T-helper 22 cell (primary cell): Measurements from ENCODE around the gene MINDY4.

Source experiments
- DNase-seq: peaks from one replicate; pipeline ENCODE4 v3.0.0-alpha.2; 2020; ENCODE audit warnings: low read depth

Gene MINDY4

DNA sequence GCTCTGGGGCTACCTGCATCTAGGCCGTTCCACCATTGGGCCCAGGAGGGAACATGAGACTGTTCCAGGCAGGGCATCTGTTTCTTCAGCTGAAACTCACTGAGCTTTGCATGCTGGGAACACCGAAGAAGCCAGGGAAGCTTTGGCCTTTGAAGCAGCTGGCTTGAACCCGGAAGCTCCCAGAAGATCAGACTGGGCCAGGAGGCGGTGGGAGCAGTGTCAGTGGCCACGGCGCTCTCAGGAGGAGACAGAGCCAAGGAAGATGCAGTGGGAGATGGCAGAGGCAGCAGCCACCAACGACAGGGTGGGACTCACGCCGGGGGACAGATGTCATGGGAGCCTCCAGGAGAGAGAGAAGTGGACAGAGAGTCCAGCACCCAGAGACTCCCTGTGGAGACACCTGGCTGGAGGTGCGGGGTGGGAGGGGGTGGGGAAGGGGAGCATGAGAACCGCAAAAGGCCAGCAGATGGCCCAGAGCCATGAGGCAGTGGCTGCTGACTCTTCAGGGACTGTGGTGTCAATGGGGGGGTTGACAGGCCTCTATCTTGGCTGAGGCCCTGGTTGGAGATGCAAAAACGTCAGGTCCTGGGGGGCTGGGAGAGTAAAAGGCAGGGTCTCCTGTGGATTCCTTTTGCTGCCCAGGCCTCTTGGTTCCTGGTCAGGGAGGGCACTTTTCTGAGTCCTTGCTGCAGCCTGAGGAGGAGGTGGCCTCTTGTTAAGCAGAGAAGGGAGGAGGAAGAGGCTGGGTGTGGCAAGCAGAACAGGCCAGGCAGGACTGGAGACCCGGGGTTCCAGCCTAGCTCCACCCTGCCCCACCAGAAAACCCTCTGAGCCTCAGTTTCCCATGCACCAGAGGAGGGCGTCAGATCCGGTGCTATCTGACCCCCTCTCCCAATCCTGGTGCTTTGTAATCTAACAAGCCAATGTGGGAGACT is 134.1 kb downstream of the MINDY4 start:
- no peak for DNase-seq

DNA sequence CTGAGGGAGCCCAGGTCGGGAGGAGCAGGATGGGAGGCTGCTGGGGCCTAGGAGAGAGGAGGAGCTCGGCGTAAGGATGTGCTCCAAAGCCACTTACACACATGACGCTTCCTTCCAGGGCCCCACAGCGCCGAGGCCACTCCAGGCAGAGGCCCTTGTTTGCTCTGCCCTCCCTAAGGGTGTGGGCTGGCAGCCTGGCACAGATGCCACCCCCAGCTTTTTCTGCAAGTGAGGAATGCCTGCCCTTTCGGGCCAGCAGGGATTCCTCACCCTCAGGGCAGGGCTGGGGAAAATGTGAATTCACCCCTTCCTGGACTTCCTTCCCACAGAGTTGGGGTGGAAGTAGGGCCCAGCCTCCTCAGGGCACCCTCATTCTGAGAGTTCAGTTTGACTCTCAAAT is 134.8 kb downstream of the MINDY4 start:
- no peak for DNase-seq

DNA sequence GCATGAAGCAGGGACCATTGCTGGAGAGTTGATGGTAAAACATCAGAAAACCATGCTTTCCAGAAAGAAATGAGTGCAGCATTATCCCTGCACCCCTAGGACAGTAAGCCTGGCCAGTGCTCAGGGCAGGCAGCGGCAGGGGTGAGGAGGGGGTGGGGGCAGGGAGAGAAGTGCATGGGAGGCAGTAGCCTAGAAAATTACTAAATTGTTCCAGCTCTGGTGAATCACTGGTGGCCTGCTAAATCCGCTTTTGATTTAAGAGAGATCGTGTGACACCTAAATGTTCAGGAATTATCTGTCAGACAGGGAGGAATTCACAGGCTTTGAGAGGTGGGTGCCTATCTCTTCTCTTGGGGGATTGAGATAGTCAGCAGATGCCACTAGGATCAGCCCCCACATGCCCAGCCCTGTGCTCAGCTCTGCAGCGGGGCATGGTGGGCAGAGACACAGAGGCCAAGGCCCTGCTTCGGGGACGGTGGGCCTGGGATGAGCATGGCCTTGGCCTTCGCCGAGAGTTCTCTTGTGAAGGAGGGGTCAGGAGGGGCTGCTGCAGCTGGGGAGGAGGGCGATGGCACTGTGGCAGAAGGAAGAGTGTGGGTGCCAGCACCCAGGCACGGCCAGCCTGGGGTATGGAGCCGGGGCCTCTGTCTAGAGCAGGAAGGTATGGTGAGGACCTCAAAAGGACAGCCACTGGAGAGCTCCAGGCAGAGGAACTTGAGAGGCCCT is 135.5 kb downstream of the MINDY4 start:
- DNase-seq, result no peak

DNA sequence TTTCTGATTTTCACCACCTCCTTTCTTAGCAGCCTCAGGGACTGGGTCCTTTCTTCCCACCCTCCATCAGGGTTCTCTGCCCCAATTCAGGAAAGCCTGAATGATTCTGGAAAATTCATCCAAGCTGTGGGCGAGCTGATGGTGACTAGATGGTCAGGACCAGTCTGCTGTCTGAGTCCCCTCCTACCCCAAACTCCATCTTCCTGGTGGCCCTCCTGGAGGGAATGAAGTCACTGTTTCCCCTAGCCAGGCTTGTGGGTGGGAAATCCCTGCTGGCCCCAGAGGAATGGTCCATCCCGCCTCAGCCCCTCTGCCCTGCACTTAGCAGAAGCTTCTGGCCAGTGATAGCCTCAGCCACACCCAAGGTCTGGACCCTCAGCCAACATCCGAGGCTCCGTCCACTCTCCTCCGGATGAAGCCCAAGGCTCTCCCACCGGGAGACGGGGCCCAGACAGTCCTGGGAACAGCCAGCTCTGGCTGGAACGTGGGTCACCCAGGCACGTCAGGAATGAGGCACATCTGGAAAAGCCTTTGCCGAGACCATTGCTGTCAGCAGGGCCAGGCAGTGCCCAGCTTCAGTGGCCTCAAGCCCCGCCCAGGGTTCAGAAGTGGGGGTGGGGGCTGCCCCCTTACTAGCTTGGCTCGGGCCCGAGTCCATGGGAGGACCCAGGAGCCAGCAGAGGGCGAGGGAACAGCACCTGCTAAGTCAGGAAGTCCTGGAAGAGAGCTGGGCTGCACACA is 136.5 kb downstream of the MINDY4 start:
- DNase-seq, result no peak

DNA sequence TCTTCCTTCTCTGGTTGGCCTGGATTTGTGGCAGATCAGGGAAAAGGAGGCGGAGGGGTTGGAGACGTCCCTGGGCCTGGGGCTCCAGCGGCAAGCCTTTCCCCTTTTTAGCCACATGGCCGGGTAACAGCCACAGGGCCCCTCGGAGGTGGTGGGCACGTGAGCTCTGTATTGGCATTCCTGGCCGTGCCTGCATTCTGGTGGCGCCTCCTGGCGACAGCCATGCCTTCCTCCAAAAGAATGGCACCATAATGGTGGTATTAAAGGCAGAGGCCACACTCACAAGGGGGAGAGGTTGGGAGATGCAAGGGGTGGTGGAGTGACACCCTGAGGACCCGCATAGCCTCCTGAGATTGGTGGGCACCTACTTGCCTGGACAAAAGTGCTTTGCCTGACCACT is 137.5 kb downstream of the MINDY4 start:
- no peak for DNase-seq

DNA sequence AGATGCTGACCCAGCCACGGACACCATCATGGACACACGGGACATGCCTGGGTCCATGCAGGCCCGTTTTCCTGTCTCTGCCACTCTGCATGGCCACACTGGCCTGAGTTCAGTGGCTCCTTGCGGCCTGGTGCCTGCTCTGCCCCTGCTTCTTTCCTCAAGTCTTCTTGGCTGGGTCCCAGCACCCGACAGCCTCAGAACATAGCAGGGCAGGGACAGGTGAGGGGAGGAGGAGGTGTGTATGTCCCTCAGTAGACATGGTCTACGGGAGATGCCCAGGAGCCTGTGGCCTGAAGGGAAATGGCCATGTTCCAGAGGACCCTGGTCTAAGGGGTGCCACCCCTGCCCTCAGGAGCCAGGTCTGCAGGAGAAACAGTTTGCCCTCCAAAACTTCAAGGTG is 138.2 kb downstream of the MINDY4 start:
- no peak for DNase-seq

DNA sequence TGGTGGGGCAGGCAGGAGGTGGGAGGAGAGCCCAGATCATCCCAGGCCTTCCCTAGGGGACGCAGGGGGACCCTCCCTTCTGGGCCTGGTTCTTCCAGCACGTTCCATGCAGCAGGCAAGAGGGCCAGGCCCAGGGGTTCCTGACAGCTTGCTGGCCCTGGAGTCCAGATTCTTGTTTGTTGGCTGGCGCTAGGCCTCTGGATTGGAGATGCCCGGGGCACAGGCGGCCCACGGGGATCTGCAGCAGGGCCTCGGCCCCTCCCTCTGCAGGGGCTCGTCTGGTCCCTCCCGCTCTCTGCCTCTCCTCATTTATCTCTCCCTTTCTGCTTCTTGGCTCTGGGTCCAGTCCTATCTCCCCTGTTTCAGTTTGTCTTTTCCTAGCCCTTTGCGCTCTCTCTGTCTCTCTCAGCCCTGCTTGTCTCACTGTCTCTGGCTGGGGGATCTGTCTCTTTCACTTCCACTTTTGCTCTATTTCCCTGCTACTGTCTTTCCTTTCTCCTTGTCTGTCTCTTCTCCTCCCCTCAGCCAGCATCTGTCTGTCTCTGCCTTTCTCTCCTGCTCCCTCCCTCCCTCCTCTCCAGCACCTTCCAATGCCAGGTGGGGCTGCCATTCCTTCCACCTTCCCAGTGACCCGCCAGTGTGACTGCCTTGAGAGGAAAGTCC is 139.3 kb downstream of the MINDY4 start:
- no peak for DNase-seq

DNA sequence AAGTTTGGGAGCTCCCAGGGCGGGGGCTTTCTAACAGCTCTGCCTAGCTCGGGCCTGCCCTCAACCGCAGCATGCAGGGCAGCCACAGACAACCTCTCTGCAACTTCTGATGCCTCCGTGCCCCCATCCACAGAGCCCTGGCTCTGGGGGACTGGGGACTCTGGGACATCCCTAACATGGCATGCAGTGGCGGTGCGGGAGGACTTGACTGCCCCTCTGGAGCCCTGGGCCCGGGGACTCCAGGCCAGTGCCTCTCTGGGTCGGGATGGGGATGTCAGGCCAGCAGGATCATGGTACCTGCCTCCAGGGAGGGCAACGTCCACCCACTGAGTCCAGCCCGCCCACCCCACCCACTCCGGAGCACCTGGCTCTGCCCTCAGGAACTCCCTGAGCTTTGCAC is 139.9 kb downstream of the MINDY4 start:
- no peak for DNase-seq

DNA sequence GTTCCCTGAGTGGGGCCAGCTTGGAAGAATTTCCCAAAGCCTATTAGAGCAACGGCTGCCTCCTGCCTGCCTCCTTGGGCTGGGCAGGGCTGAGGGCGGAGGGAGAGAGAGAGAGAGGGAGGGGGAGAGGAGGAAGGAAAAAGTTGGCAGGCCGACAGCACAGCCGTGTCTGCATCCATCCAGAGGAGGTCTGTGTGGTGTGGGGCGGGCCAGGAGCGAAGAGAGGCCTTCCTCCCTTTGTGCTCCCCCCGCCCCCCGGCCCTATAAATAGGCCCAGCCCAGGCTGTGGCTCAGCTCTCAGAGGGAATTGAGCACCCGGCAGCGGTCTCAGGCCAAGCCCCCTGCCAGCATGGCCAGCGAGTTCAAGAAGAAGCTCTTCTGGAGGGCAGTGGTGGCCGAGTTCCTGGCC is 140.3 kb downstream of the MINDY4 start, which contains the start of gene AQP1:
TSS of gene AQP1 (plus strand) at position 293 of the 409 bp plus-strand sequence. CDS start at position 350, 57 bp downstream.
- no peak for DNase-seq

DNA sequence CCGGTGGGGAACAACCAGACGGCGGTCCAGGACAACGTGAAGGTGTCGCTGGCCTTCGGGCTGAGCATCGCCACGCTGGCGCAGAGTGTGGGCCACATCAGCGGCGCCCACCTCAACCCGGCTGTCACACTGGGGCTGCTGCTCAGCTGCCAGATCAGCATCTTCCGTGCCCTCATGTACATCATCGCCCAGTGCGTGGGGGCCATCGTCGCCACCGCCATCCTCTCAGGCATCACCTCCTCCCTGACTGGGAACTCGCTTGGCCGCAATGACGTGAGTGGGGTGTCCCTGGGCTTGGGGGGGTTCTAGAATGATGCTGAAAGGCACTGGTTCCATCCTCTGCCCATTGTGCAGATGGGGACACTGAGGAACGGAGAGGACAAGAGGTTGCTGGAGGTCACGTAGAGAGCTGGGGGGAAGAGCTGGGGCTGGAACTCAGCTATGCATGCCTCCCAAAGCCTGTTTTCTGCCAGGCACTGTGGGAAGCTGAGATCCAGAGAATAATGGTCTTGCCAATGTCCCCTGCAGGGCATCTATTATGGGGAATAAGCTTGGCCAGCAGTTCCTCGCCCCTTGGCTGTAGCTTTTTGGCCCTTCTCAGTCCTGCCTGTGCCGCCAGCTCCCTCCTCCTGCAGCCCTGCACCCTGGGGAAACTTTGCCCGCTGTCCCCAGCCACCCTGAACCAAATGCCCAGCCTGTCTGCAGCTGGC is 141.0 kb downstream of the MINDY4 start:
- no peak for DNase-seq

DNA sequence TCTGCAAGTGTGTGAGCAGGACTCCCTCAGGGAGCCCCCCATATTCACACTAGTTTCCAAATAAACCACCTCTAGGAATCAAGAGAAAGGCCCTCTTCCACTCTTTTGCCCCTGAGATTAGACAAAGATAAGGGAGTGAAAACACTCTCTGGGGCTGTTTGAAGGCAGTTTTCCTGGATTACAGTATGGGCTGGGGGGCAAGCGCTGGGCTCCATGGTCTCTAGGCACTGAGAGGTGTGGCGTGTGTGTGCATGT is 141.4 kb downstream of the MINDY4 start:
- no peak for DNase-seq

DNA sequence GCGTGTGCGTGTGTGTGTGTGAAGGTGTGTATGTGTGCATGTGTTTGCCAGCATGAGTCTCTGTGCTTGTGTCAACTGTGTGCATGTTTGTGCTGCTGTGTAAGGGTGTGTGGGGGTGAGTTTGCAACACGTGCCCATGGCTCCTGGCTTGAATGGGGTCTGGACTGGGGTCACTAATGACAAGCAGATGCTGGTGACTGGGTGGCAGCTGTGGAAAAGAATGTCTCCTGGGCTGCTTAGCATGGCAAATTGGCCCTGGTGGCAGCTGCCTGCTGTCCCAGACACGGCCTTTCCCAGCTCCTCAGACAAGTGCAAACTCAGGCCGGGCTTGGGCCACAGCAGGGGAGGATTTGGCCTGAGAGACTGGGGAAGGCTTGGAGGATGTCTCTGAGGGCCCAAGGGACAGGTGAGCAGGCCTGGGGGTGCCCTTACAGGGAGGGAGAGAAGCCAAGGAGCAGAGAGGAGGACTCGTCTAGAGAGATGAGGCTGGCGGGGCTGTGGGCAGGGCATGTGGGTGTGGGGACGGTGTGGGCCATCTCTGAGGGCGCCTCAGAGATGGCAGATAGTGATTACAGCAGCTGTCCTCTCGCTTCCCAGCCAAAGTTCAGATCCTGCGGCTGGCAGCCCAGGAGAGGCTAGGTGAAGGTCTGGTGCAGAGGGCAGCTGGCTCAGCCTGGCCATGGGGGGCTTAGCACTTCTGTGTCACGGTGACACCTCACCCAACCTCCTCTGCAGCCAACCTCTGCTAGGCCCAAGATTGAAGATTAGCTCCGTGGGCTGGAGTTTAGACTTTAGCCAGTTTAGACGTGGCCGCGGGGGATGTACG is 142.0 kb downstream of the MINDY4 start:
- no peak for DNase-seq

DNA sequence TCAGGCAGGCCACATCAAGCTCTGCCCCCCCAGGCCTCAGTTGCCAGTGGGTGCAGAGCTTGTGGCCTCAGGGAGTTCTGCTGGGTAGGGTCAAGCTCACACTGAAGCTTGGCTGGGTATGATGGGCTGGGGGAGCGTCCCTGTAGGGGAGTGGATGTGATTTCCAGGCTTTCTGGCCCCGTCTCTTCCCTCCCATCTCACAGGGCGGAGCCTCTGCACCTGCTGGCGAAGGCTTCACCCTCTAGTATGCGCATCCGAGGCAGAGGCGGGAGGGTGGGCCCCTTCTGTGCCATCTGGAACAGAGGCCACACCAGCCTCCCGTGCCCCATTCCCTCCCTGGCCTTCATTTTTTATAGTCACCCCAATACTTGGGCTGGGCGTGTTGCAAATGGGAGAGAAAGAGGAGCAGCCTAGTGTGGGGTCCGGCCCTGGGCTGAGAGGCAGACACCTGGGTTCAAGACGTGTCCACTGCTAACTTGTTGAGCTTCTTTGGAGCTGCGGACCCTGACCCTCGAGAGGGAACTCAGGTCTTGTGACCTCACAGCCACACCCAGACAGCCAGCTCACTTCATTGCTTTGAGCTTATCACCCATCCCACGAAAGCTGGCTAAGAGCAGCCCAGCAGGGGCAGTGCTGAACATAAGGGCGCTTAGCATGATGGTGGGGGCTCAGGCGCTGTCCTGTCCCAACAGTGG is 142.8 kb downstream of the MINDY4 start:
- no peak for DNase-seq

DNA sequence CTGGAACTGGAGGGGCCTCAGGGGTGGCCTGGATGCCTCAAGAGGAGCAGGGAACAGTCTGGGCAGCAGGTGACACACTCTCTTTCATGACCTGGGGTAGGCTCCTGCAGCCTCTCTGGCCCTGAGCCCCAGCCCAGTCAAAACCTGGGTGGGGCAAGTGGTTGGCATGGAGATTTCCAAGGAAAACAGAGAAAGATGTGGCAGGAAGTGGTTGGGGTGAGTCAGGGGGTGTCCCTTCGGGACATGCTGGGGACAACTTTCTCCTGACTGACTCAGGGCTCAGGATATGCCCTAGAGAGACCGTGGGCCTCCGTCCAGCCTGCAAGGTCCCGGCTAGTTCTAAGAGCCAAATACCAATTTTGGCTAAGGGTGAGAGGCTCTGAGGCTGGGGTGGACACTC is 143.4 kb downstream of the MINDY4 start:
- DNase-seq, result no peak

DNA sequence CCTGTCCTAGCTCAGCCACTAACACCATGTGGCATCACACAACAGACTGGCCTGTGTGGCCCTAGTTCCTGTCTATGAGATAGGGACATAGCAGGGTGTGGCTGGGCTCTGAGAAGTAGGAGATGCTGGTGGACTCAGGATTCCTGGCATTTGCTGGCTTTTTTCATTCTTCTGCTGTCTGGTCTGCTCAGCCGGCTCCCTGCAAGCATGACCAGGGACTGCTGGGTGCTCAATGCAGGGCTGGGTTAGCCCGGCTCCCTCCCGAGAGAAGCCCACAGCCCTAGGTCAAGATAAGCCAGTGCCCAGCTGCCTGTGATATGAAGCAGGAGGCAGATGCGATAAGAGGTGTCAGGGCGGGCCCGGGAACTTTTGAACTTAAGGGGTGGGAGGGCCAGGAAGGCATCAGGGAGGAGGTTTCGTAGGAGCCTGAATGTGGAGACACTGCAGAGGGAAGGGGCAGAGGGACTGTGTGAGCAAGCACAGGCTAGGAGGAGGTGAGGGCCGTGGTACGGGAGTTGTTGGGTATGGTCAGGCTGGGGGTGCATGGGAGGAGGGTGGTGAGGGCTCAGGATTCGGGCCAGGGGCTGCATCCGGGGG is 143.9 kb downstream of the MINDY4 start:
- DNase-seq, result no peak

DNA sequence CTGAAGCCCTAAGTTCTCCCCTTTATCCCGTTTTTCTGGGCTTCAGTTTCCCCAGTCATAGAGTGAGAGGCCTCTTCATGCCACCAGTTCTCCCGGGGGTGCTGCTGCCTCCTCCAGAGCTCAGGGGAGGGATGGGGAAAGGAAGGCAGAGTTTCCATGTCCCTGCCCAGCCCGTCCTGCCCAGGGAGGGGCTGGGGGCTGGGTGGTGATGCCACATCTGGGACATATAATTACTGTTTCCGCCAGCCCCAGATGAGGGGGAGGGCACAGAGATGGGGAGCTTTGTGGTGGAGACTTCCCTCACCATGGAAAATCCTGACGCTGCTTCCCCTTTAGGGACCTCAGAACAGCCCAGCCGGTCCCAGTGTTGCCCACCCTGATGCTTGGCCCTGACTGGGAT is 144.5 kb downstream of the MINDY4 start:
- DNase-seq, result no peak

DNA sequence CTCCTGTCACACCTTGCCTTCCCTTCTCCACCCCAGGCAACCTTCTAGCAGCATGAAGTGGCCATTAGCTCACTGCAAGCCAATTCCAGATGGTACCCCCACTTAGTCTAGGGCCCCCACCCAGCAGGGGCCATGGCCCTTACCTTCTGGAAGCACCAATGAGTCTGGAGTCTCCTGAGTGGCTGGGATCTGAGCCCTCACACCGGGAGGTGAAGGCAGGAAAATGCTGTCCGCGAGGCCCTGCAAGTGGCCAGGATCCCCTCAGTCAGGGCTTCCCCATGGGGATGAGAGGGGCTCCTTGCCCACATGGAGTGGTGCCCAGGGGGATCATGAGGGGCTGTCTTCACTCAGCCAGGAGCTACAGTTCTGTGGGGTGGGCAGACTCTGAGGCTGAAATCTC is 145.0 kb downstream of the MINDY4 start:
- no peak for DNase-seq

DNA sequence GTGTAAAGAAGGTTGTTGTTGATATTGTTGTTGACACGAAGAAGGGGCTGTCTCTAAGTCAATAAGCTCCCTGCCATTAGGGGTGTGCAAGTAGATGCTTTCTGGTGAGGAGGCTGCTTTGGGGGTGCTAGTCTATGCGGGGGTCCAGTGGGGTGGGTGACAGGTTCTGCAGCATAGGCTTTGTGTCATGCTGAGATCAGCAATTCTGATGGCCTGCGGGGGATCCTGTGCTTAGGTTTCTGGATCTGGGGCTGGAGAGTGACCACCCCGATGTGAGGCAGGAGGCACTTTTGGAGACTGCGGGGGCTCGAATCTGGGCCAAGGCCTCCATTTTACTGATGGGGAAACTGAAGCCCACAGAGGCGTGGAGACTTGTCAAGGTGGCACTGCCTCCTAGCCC is 145.6 kb downstream of the MINDY4 start:
- DNase-seq, result no peak

DNA sequence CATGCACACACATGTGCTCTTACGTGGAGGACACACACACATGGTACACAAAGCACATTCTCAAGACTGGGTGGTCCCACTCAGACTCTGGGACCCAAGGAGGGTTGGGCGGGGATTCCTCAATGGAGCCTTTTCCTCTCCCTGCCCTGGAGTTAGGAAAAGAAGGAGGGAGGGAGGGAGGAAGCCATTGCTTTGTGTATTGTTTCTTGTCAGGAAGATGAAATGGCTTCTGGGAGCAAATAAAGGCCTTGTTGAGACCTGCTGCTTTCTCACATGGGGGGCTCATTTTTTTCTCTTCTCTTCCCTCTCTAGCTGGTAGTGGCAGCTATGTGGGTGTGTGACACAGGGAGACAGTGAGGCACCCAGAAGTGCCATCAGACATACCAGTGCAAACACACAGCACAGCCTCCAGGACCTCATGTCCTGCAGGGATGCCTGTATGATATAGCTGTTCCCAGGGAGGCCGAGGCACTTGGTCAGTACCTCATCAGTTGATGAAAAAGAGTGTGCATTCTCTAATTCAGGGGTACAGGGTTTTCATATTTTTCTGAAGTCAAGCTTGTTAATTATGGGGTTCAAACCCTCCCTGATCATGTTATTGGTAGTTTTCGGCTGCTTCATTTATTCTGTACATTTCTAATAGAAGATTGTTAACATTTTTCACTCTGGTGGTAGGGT is 146.1 kb downstream of the MINDY4 start:
- no peak for DNase-seq
